OCI-LY1 (cell line): Measurements from ENCODE around the gene FLII.

Source experiments
- CTCF ChIP-seq: fragments of 200-600 bp; sonication (generic), shearing (Covaris generic); IDR thresholded peaks from 2 replicates; pipeline ENCODE4 v1.5.1; 2017; ENCODE audit warnings: mild to moderate bottlenecking, antibody characterized with exemption, low read length, moderate library complexity, mixed read lengths
- EZH2 ChIP-seq: fragments of 200-600 bp; sonication (generic), shearing (Covaris generic); IDR thresholded peaks from 2 replicates; pipeline ENCODE4 v1.8.0; 2017; ENCODE audit warnings: borderline replicate concordance, mixed run types, mild to moderate bottlenecking, antibody characterized with exemption, low read length, moderate library complexity, mixed read lengths

GRCh38 chr17:18291718-18292540 lies 33.4 kb upstream of the FLII start:
- no peak for TF ChIP-seq CTCF
- no peak for TF ChIP-seq EZH2
